GM18502 (cell line): Measurements from ENCODE around the gene UPK3B.
"Not testable (repeated sequence)": the region's sequence is repeated elsewhere in the genome, so short reads cannot be mapped to it uniquely, and the experiment has no call there.

Experiments
- ATAC-seq: cut with Tn5 transposase; IDR thresholded peaks from one replicate; pipeline ENCODE4 v1.9.1; 2021; ENCODE audit warnings: mild to moderate bottlenecking; ENCODE audit not compliant: unreplicated experiment, poor library complexity

UPK3B gene

GRCh38 chr7:76486618-76487017 is 23.7 kb upstream of the UPK3B start:
- ATAC-seq = peak; percentile 99

GRCh38 chr7:76487969-76488368 is 22.4 kb upstream of the UPK3B start:
- not testable (repeated sequence) for ATAC-seq

GRCh38 chr7:76492139-76492538 is 18.2 kb upstream of the UPK3B start:
- ATAC-seq = not testable (repeated sequence)

GRCh38 chr7:76495717-76496116 is 14.6 kb upstream of the UPK3B start:
- ATAC-seq = not testable (repeated sequence)

GRCh38 chr7:76497918-76498582 is 12.3 kb upstream of the UPK3B start:
- not testable (repeated sequence) for ATAC-seq

- ATAC-seq = not testable (repeated sequence)
These were observed 11.7 kb upstream of the UPK3B start for GRCh38 chr7:76498583-76499200.

- ATAC-seq = not testable (repeated sequence)
These were observed 11.0 kb upstream of the UPK3B start for GRCh38 chr7:76499201-76499923.

GRCh38 chr7:76499924-76500241 is 10.5 kb upstream of the UPK3B start:
- ATAC-seq = not testable (repeated sequence)

GRCh38 chr7:76502224-76502623 is 8.1 kb upstream of the UPK3B start:
- not testable (repeated sequence) for ATAC-seq

- not testable (repeated sequence) for ATAC-seq
These were observed 7.5 kb upstream of the UPK3B start for GRCh38 chr7:76502836-76503235.

- ATAC-seq = not testable (repeated sequence)
These were observed 7.1 kb upstream of the UPK3B start for GRCh38 chr7:76503244-76503643.

- not testable (repeated sequence) for ATAC-seq
These were observed 5.8 kb upstream of the UPK3B start for GRCh38 chr7:76504351-76505167.

- ATAC-seq = no peak
These were observed 4.9 kb upstream of the UPK3B start for GRCh38 chr7:76505168-76506080.

- ATAC-seq = no peak
These were observed 4.3 kb upstream of the UPK3B start for GRCh38 chr7:76506081-76506440.

GRCh38 chr7:76506643-76507042 is 3.7 kb upstream of the UPK3B start:
- ATAC-seq = not testable (repeated sequence)

- ATAC-seq = no peak
These were observed 2.5 kb upstream of the UPK3B start for GRCh38 chr7:76507723-76508406.

- ATAC-seq = not testable (repeated sequence)
These were observed 1.0 kb downstream of the UPK3B start for GRCh38 chr7:76511200-76511910.
